Astrocyte of the hippocampus (primary cell): ENCODE measurements around the gene EPHA2.
A peak's percentile ranks its signal among the peaks of the same experiment; 100 is the strongest.

Experiments used
- DNase-seq: peaks from one replicate; pipeline ENCODE4 v3.0.0; 2011; ENCODE audit warnings: low read depth, low spot score

The EPHA2 gene

DNA sequence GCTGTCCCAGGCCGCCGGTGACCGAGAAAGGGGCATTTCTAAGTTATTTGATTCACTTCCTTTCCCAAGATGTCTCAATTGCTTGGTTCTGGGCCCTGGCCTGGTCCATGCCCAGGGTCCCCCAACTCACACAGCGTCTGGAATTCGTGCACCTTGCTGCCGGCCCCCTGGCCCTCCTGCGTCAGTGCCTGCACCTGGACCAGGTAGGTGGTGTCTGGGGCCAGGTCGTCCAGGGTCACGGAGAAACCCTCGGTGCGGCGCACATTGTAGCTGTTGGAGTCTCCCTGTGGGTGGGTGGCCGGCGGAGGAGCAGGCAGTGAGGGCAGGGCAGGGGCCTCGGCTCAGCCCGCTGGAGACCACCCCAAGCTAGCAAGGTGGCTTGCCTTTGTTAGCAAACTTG, 21.0 kb downstream of the EPHA2 start:
- no peak for DNase-seq

GRCh38 chr1:16134066-16134801, 21.6 kb downstream of the EPHA2 start:
- DNase-seq, result no peak

DNA sequence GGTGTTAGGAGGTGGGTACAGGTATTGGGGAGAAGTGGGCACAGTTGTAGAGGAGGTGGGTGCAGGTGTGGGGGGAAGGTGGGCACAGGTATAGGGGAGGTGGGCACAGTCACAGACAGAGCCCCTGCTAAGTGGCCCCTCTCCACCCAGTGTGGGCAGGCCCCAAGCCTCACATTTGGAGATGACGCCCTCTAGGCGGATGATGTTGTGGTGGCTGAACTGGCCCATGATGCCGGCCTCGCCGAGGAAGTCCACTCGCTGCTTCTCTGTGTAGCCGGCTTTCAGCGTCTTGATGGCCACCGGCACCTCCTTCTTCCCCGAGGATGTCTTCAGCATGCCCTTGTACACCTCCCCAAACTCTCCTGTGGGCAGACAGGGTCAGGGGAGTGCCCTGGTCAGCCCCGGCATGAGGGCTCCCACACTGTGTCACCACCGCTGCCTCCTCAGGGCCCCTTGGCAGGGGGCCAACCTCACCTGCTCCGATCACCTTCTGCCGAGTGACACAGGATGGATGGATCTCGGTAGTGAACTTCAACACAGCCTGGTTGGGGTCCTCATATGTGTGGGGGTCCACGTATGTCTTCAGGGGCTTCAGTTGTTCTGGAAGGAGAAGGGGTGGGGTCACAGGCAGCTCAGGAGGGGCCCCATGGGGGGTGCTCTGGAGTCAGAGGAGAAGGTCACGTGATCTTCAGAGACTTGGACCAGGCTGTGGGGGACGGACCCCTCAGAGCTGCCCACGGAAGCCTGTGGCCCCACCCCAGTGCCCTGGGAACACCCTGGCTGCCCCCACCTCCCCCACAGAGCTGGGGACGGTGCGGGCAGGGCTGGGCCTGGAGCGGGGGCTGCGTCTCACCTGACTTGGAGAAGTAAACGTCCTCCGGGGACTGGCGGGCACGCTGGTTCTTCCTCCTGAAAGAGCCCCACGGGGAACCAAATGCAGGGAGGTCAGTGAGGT, 22.6 kb downstream of the EPHA2 start:
- no peak for DNase-seq

DNA sequence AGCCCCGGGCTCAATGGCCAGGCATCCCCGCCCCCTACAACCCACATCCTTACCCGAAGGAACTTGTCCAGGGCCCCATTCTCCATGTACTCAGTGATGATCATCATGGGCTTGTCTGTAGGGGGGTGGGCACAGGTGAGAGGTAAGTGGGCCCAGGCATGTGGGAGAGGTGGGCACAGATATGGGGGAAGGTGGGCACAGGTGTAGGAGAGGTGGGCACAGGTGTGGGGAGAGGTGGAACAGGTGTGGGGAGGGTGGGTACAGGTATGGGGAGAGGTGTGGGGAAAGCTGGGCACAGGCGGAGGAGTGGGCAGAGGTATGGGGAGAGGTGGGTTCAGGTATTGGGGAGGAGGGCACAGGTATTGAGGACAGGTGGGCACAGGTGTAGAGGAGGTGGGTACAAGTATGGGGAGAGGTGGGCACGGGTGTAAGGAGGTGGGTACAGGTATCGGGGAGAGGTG, 23.5 kb downstream of the EPHA2 start:
- no peak for DNase-seq

- DNase-seq, result no peak
These were observed 24.1 kb downstream of the EPHA2 start for GRCh38 chr1:16131636-16132324.

GRCh38 chr1:16130827-16131226, 25.0 kb downstream of the EPHA2 start:
- DNase-seq, result no peak

- DNase-seq, result no peak
These were observed 25.8 kb downstream of the EPHA2 start for GRCh38 chr1:16129921-16130543.

DNA sequence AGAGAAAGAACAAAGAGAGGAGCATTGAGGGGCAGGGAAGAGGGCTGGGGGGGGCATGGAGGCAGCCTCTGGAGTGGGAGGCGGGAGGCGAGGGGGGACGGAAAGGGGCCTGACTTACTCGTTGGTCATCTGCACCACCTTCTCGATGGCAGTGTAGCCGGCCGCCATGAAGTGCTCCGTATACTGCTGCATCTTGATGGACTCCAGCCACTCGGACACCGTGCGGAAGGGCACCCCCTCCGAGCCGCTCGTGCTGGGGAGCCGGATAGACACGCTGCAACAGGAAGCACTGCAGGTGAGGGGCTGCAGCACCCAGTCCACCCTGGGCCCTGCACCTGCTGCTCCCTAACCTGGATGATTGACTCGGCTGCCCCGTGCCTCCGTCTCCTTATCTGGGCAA, 26.6 kb downstream of the EPHA2 start:
- DNase-seq, result no peak

- DNase-seq, result no peak
These were observed 27.5 kb downstream of the EPHA2 start for GRCh38 chr1:16128338-16128741.

DNA sequence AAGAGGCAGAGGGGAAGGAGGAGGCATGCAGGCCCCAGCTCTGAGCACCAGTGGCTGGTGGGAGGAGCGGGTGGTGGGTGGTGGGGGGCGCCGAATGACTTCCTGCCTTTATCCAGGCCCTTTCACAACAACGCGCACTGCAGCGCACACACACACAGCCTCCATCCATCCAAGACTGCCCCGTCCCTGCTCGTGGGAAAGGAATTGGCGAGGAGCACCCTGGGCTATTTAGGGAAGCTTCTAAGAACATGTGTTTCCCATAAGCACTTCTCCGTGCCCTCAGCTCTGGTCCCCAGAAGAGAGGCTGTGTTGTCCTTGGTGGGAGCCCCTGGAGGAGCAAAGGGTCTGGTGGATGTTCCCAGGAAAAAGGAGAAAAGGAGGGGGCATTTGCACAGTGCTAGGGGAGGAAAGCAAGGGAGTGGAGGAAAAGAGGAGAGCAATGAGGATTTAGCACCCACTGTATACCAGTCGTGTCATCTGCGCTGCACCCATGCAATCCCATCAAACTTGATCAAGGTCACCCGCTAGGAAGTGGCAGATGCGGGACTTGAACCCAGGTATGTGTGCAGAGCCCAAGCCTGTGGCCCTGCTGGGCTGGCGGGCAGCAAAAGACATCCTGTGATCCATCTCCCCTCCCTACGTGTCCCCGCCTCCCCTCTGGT, 28.1 kb downstream of the EPHA2 start:
- no peak for DNase-seq

DNA sequence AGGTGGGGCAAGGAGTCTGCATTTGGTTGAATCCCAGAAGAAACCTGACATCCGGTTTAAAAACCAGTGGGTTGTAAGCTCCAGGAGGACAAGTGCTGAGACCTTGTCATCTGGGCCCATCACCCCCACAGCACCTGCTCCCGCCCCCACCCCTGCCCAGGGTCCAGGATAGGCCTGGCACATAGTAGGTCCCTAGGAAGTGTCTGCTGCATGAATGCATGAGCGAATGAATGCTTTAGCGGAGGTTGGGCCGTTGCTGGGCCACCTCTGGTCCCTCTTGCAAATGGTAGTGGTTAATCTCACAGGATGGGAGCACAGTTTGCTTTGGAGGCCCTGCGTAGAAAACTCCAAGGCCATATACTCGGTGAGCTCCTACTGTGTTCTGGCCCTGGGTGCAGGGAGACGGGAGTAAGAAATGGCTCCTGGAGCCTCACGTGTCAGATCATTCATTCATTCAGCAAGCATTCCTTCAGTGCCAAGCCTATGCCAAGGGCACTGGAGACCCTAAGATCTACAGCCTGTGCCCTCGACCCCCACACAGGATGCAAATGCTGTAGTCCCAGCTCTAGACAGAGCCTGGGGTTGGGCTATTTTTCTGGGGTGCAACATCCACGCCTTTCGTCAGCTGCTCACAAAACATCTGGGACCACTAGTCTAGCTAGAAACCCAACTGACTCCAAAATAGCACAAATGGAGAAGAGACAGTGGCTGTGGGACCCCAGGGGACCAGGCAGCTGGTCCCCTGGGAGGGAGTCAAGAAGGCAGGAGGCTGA, 28.9 kb downstream of the EPHA2 start:
- no peak for DNase-seq

GRCh38 chr1:16126160-16126559, 29.7 kb downstream of the EPHA2 start:
- DNase-seq, result no peak

GRCh38 chr1:16125483-16125882, 30.4 kb downstream of the EPHA2 start:
- DNase-seq, result no peak

DNA sequence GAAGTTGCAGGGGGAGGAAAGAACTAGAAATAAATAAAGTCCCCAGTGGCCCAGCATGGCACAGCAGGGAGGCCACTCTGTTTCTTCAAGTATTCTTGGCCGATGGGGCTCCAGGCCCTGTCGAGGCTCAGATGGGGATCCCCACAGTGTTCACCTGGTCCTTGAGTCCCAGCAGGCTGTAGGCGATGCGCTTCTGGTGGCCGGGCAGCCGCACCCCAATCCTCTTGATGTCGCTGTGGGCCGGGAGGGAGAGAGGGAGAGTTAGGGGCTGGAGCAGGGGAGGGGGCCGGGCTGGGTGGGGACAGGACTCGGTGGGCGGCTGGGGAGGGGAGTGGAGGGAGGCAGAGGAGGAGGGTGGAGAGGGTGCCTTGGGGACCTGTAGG, 30.8 kb downstream of the EPHA2 start:
- DNase-seq, result no peak

GRCh38 chr1:16124377-16125087, 31.3 kb downstream of the EPHA2 start:
- DNase-seq, result no peak

GRCh38 chr1:16122916-16123315, 33.0 kb downstream of the EPHA2 start:
- peak; percentile 69 for DNase-seq

DNA sequence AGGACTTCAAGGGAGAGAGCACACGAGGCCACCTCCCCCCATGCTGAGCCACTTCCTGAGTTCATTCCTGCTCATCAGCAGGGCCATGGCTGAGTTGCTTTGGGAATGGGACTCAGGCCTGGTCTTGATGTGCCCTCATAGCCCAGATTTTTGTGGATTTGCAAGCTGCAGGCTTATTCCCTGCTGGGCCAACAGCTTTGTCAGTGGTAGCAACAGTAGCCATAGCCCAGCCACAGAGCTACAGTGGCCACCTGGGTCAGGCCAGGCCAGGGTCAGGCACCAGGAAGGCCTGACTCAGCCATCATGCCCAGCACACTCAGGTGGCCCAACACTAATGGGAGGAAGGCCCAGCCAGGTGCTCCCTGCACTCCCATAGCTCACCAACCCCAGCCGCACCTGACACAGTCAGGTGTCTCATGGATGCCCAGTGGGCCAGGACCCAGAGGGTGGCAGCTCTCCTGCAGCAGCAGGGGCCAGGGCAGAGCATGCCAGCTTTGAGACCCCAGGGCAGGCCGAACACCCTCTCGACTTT, 33.5 kb downstream of the EPHA2 start:
- DNase-seq, result peak; percentile 61

- peak; percentile 14 for DNase-seq
These were observed 34.9 kb downstream of the EPHA2 start for GRCh38 chr1:16120940-16121410.

GRCh38 chr1:16120407-16120806, 35.5 kb downstream of the EPHA2 start:
- peak; percentile 2 for DNase-seq
